Erythroblast (primary cell): ENCODE results near the gene ACTR1A.
A peak's percentile ranks its signal among the peaks of the same experiment; 100 is the strongest.

Source experiments
- DNase-seq, 2 experiments: peaks; one replicate each; lab custom pipeline; 2025; lab: John Stamatoyannopoulos, UW
- GATA1 ChIP-seq: IDR thresholded peaks from 2 replicates; pipeline ENCODE4 v1.6.1; 2011; ENCODE audit warnings: low read depth, mild to moderate bottlenecking, control low read depth, low read length, moderate library complexity
- POLR2A ChIP-seq: IDR thresholded peaks from 2 replicates; pipeline ENCODE4 v1.6.1; 2011; ENCODE audit warnings: mild to moderate bottlenecking, low read length

The ACTR1A gene

GRCh38 chr10:102449321-102450123 lies 53.0 kb downstream of the ACTR1A start:
- DNase-seq: peak; percentile 85 to 87
- TF ChIP-seq GATA1: no peak
- TF ChIP-seq POLR2A: no peak

GRCh38 chr10:102444851-102445250 lies 57.7 kb downstream of the ACTR1A start:
- no peak for DNase-seq
- TF ChIP-seq GATA1: no peak
- no peak for TF ChIP-seq POLR2A

GRCh38 chr10:102438374-102438773 lies 64.1 kb downstream of the ACTR1A start:
- TF ChIP-seq POLR2A (no peak), GATA1 (no peak)
- DNase-seq: no peak

GRCh38 chr10:102437515-102437914 lies 65.0 kb downstream of the ACTR1A start:
- no peak for DNase-seq
- no peak for TF ChIP-seq POLR2A
- no peak for TF ChIP-seq GATA1

GRCh38 chr10:102436312-102436711 lies 66.2 kb downstream of the ACTR1A start:
- DNase-seq: no peak
- TF ChIP-seq POLR2A (no peak), GATA1 (no peak)

GRCh38 chr10:102435529-102436233 lies 66.8 kb downstream of the ACTR1A start:
- TF ChIP-seq POLR2A (peak; percentile 42), GATA1 (no peak)
- no peak for DNase-seq

- no peak for TF ChIP-seq GATA1
- no peak for TF ChIP-seq POLR2A
- DNase-seq: no peak
Measured at GRCh38 chr10:102435133-102435497, 67.4 kb downstream of the ACTR1A start.

- DNase-seq: no peak
Measured at GRCh38 chr10:102434394-102435132, 67.9 kb downstream of the ACTR1A start.

GRCh38 chr10:102433619-102434046 lies 68.9 kb downstream of the ACTR1A start:
- no peak for TF ChIP-seq POLR2A
- no peak for DNase-seq

More at GRCh38 chr10:102434394-102435132, 67.9 kb downstream of the ACTR1A start:
- TF ChIP-seq POLR2A (no peak), GATA1 (no peak)

- no peak for TF ChIP-seq GATA1
- peak; percentile 71 for TF ChIP-seq POLR2A
- DNase-seq: peak; percentile 97
Measured at GRCh38 chr10:102432162-102432950, 70.2 kb downstream of the ACTR1A start, which contains the start of gene CUEDC2. Gene CUEDC2 (minus strand): TSS chr10:102432574. CDS start chr10:102425188, 7,386 bp downstream.

GRCh38 chr10:102431452-102432124 lies 70.9 kb downstream of the ACTR1A start:
- TF ChIP-seq POLR2A (no peak), GATA1 (no peak)

GRCh38 chr10:102429468-102429867 lies 73.0 kb downstream of the ACTR1A start:
- TF ChIP-seq POLR2A (no peak), GATA1 (no peak)
- no peak for DNase-seq

More at GRCh38 chr10:102431452-102432124, 70.9 kb downstream of the ACTR1A start:
- DNase-seq: peak in 1 of 2 experiments; percentile 60
